HepG2 (cell line): ENCODE results near the gene BRINP1. TPM values are rescaled to one million over a fixed set of nuclear protein-coding genes. Genes with fewer than 3 reads are reported as not detected.
A peak's percentile ranks its signal among the peaks of the same experiment; 100 is the strongest.

Source experiments
- BORCS8-MEF2B ChIP-seq: sonication (generic); formaldehyde crosslinking; IDR thresholded peaks from 2 replicates; pipeline ENCODE4 v1.8.0; 2022; ENCODE audit warnings: mild to moderate bottlenecking, missing genetic modification reagents
- CBX2 ChIP-seq, 2 experiments: fragments of 200-600 bp in 1 of 2; sonication (generic); formaldehyde crosslinking in 1 of 2; IDR thresholded peaks; 2 replicates each; pipeline versions ENCODE4 v1.7.0 to v1.8.1; 2018 to 2022; ENCODE audit warnings: low read depth in 2 of 2, low read length in 1 of 2, mild to moderate bottlenecking in 1 of 2, missing genetic modification reagents in 1 of 2
- FOXA3 ChIP-seq: IDR thresholded peaks from 2 replicates; pipeline ENCODE4 v1.6.1; 2016; ENCODE audit warnings: missing genetic modification reagents, missing compliant biosample characterization
- SMAD3 ChIP-seq: sonication (generic); formaldehyde crosslinking; IDR thresholded peaks from 2 replicates; pipeline ENCODE4 v1.4.0; 2020; ENCODE audit warnings: missing genetic modification reagents
- TOE1 ChIP-seq: sonication (generic); formaldehyde crosslinking; IDR thresholded peaks from 2 replicates; pipeline ENCODE4 v1.4.0; 2020; ENCODE audit warnings: mild to moderate bottlenecking, missing genetic modification reagents
- ZBTB1 ChIP-seq: sonication (generic); formaldehyde crosslinking; IDR thresholded peaks from 2 replicates; pipeline ENCODE4 v1.4.0; 2020; ENCODE audit warnings: missing genetic modification reagents, borderline replicate concordance
- ZNF138 ChIP-seq: sonication (generic); formaldehyde crosslinking; IDR thresholded peaks from 2 replicates; pipeline ENCODE4 v1.5.0; 2020; ENCODE audit warnings: mild to moderate bottlenecking, low read depth, missing genetic modification reagents
- polyA plus RNA-seq, 8 experiments: library from polyadenylated mRNA; depleted of rRNA in 3 of 8; stranded (reverse) in 7 of 8; unstranded in 1 of 8; fragments of >200 nt; fragmentation: Illumina TruSeq in 4 of 8; extraction: Trizol in 4 of 8; gene quantifications; 2 replicates each; pipeline versions ENCODE4 v1.2.1 to v1.2.3, GENCODE V29; 2011 to 2016; ENCODE audit warnings: low read depth in 4 of 8, missing spikeins in 1 of 8, mixed read lengths in 1 of 8; ENCODE audit not compliant: insufficient read depth in 1 of 8
- total RNA-seq, 5 experiments: library from RNA; depleted of rRNA; stranded (reverse); fragments of >200 nt; fragmentation: Illumina TruSeq; extraction: Trizol; gene quantifications; 2 replicates each; pipeline ENCODE4 v1.2.3, GENCODE V29; 2016; ENCODE audit warnings: low read depth in 1 of 5
- TF ChIP-seq, protein P1 (sequence below): sonication (generic); formaldehyde crosslinking; IDR thresholded peaks from 2 replicates; pipeline ENCODE4 v1.4.0; 2020; ENCODE audit warnings: missing genetic modification reagents

BRINP1 gene
- total and polyA plus RNA-seq, 2 of the 13 experiments (the other 11 are each of a cell fraction or from before 2014, with no cell fraction given), result not detected

DNA sequence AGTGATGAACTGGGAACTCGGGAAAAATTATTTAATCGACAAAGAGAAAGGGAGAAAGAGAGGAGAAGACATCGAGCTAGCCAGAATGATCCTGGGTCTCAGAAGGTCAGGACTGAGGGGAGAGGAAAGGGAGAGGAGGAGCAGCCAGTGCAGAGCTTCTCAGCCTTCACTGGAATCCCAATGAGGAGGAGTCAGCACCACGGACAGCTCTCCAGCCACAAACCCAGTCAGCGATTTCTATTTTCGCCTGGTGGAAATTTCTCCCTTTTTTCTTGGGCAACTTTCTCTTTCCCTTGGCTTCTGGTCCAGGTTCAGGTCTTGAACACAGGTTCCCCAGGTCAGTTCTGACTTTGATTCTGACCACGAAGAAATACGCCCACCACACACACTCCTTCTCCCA is 1.6 kb upstream of the BRINP1 start (continued):
- no peak for TF ChIP-seq ZBTB1
- TF ChIP-seq, protein P1, sequence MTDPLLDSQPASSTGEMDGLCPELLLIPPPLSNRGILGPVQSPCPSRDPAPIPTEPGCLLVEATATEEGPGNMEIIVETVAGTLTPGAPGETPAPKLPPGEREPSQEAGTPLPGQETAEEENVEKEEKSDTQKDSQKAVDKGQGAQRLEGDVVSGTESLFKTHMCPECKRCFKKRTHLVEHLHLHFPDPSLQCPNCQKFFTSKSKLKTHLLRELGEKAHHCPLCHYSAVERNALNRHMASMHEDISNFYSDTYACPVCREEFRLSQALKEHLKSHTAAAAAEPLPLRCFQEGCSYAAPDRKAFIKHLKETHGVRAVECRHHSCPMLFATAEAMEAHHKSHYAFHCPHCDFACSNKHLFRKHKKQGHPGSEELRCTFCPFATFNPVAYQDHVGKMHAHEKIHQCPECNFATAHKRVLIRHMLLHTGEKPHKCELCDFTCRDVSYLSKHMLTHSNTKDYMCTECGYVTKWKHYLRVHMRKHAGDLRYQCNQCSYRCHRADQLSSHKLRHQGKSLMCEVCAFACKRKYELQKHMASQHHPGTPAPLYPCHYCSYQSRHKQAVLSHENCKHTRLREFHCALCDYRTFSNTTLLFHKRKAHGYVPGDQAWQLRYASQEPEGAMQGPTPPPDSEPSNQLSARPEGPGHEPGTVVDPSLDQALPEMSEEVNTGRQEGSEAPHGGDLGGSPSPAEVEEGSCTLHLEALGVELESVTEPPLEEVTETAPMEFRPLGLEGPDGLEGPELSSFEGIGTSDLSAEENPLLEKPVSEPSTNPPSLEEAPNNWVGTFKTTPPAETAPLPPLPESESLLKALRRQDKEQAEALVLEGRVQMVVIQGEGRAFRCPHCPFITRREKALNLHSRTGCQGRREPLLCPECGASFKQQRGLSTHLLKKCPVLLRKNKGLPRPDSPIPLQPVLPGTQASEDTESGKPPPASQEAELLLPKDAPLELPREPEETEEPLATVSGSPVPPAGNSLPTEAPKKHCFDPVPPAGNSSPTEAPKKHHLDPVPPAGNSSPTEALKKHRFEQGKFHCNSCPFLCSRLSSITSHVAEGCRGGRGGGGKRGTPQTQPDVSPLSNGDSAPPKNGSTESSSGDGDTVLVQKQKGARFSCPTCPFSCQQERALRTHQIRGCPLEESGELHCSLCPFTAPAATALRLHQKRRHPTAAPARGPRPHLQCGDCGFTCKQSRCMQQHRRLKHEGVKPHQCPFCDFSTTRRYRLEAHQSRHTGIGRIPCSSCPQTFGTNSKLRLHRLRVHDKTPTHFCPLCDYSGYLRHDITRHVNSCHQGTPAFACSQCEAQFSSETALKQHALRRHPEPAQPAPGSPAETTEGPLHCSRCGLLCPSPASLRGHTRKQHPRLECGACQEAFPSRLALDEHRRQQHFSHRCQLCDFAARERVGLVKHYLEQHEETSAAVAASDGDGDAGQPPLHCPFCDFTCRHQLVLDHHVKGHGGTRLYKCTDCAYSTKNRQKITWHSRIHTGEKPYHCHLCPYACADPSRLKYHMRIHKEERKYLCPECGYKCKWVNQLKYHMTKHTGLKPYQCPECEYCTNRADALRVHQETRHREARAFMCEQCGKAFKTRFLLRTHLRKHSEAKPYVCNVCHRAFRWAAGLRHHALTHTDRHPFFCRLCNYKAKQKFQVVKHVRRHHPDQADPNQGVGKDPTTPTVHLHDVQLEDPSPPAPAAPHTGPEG (CRISPR knock-in tag), result no peak
- 0 out of 2 replicates have a peak, but pooled peaks have one; percentile 39 for TF ChIP-seq BORCS8-MEF2B (CRISPR knock-in tag)
- TF ChIP-seq ZNF138 (CRISPR knock-in tag), result no peak
- TF ChIP-seq CBX2 (IDR thresholded peaks at IDR 0.05; ENCODE audit: low read depth, low read length), result no peak
- TF ChIP-seq CBX2 (CRISPR knock-in tag; IDR thresholded peaks at IDR 0.05; ENCODE audit: low read depth), result no peak
- no peak for TF ChIP-seq FOXA3 (CRISPR knock-in tag)
- TF ChIP-seq TOE1 (CRISPR knock-in tag), result no peak
- TF ChIP-seq SMAD3 (CRISPR knock-in tag), result peak; percentile 43; the same call in 1 of the 2 replicates
- TF ChIP-seq, all 625 proteins: peak for 26
